SIG-M5 treated with dmso at 0.1 percent for 504 hours (cell line): Measurements from ENCODE around the gene ANAPC10.
"Not testable (repeated sequence)": the region's sequence is repeated elsewhere in the genome, so short reads cannot be mapped to it uniquely, and the experiment has no call there.

Experiments
- DNase-seq: peaks from one replicate; lab custom pipeline; 2025; ENCODE audit not compliant: unreplicated experiment; lab: John Stamatoyannopoulos, UW

Gene ANAPC10, protein sequence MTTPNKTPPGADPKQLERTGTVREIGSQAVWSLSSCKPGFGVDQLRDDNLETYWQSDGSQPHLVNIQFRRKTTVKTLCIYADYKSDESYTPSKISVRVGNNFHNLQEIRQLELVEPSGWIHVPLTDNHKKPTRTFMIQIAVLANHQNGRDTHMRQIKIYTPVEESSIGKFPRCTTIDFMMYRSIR

DNA sequence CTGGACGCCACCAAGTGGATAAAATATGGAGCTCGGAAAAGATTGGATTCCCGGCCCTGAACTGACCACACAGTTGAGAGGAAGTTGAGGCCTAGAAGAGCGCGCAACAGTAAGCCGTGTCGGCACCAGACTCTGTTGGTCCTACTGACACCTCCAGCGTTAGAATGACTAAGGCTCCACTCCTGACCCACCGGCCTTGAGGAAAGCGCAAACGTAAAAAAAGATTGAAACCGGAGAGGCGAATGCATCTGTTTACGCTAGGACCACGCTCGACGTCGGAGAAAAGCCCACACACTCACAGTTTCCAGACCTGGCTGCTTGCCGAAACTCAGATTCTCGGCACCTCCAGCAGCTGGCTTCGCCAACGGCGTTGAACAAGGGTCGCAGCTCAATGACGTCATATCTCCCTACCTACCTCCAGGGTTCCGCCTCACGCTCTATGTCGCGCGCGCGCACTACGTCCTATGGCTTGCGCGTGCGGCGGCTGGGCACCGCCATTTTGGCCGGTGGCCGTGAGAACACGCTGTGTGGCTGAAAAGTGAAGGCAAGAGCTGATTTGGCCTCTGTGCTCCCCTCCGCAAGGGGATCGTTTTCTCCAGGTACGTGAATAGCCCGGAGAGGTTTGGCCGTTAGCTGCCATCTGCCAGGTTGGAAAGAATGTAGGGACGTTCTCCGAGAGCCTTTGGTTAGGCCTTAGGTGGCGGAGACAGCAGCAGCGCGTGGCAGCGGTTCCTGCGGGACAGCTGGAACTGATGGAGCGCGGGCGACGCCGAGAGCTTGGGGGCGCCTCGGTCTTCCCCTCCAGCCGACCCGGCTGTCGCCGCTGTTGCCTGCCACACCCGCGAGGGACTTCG, at the start of gene ANAPC10, which contains the start of gene ABCE1:
TSS of gene ANAPC10 (minus strand) at position 376 of the 854 bp plus-strand sequence. CDS start 2,097 bp downstream, outside the sequence.
TSS of gene ABCE1 (plus strand) at position 491 of the 854 bp plus-strand sequence. CDS start 6,102 bp downstream, outside the sequence.
- DNase-seq: peak; percentile 96

DNA sequence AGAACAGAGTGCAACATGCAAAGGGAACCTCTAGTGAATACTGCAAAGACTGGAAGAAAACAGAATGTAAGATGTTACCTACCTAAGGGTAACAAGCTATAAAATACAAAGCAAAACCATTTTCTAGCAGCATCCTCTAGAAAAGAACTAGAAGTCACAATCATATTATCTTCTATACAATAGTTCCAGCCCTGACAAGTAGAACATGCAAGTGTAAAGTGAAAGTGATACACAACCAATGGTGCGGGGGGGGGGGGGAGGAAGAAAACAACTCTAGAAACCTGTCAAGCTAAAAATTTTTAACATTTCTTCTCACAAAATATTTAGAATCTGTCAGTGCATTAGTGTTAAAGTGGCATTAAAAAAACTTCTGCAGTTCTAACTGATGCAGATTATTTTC, 38.2 kb upstream of the ANAPC10 start:
- not testable (repeated sequence) for DNase-seq

DNA sequence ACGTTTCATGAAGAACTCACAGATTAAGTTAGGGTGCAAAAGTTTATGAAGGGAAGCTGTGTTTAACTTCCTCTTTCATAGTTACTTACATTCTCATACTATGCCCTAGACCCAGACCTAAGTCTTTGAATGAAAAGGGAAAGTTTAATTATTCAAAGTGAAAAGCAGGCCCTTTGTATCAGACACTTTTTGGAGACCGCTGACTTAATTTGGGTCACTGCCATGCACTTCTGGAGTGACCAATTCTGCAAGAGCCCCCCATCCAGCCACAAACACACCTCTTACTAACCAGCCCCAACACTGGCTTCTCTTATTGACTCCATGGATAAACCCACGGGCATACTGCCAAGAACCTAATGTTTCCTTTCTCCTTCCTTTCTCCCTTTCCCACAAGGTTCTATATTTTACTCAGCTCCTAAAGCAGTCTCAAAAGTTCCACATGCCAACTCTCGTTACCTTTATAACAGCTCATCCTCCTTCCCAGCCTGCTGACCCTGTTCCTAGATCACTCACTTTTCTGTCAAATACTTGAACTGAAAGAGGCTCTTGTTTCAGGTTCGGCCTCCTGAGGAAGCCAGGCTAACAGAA, 34.6 kb upstream of the ANAPC10 start:
- peak; percentile 63 for DNase-seq

DNA sequence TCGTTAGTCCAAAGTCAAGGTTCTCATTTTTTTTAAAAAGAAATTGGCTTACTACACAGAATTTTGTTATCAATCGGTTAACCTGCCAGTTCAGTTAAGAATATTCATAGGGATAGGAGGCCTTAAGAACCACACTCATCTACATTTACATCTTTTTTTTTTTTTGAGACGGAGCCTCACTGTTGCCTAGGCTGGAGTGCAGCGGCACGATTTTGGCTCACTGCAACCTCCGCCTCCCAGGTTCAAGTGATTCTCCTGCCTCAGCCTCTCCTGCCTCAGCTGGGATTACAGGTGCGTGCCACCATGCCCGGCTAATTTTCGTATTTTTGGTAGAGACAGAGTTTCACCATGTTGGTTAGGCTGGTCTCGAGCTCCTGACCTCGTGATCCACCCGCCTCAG, 33.9 kb upstream of the ANAPC10 start:
- no peak for DNase-seq

DNA sequence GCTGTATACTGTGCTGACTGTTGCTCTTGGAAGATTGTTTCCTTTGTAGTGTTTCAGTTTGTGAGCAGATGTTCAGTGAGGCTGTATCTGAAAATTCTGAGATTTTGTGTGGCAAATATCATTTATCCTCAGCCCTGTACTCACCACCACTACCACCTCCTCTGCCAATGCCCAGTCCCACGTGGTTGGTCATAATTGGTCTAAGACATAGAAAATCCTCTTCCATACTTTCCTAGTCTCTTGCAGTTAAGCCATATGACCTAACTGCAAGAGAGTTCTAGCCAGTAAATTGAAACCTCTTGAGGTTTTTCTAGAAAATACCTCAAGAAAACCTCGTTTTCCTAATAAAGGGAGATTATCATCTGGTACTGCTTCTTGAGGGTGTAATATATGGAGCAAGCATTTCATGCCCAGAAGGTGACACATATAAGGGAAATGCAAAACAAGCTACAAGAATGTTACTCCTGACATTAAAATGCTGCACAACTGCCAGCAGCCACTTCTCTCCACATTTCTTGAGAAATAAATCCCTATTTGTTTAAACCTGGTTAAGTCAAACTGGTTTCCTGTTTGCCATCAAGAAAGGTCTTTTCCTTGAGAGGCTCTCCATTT, 32.9 kb upstream of the ANAPC10 start:
- no peak for DNase-seq

DNA sequence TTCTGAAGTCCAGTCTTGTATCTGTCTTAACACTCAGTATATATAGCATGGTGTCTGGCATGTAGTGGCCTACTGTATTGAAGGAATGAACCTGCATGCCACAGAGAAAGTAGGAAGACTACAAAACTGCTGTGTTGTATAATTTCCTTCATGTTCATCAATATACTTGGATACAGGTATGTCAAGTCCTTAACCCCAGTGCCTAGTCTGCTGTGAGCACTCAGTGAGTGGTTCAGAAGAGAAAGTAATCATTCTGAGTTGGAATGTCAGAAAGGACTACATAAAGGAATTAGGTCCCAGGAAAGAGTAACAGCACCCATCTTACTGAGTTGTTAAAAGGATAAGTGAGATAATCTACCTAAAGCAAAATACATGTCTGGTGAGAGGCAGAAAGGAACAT, 32.1 kb upstream of the ANAPC10 start:
- no peak for DNase-seq

DNA sequence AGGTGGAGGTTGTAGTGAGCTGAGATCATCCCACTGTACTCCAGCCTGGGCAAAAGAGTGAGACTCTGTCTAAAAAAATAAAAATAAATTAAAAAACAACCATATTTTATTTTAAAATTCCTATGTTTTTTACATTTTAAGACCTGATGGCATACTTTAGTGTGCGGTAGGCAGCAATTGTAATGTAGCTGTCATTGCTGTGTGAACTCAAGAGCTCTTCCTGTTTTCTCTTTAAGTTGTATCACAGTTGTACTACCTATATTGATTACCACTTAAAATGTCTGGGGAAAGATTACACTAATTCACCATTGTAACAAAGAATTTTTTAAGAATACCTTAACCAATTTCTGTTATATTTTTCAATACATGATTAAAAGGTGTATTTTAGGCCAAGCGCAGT, 27.4 kb upstream of the ANAPC10 start:
- DNase-seq: no peak

DNA sequence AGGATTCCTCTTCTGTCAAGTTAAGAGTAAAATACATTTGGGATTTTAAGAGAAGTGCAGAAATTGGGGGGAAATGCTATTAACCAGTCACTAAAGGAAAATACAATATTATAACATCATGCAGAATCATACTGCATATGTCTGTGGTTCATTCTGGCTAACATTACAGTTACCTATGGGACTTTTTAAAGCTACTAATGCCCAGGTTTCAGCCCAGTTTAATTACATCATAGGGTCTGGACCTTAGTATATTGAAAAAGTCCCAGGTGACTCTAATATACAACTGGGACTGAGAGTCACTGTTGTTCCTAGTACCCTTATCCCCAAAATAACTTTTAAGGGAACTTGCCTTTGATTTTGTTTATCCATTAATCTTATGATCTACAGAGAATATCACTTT, 10.1 kb upstream of the ANAPC10 start:
- DNase-seq: no peak

DNA sequence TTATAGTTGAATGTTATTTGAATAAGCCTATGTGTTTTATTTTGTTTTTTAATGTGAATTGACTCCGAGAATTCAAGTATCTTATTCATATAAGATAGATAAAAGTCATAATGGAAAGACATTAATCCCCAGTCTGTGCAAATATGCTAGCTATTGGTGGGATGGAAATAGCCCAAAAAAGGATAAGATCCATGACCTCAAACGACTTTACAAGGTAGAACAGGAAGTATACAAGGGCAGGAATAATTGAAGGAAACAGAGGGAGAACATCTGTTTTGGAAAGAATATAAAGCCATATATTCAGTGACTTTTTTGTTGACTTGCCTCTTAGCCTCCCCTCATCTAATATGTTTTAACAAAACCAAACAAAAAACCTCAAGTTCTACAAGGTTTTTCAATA, 9.1 kb upstream of the ANAPC10 start:
- no peak for DNase-seq

DNA sequence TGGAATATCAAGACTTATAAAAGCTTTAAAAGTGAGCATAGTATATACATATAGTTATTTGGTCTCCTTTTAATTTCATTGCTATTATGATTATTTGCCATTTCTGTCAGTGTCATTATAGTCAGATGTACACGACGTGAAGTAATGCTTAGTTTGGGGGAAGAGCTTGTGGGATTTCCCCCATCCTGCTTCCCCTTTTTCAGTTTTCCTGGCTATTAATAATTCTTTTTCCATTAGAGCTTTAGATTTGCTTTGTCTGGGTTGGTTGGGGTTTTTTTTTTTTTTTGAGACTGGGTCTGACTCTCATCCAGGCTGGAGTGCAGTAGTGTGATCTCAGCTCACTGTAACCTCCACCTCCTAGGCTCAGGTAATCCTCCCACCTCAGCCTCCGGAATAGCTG, 5.5 kb upstream of the ANAPC10 start:
- peak; percentile 30 for DNase-seq

DNA sequence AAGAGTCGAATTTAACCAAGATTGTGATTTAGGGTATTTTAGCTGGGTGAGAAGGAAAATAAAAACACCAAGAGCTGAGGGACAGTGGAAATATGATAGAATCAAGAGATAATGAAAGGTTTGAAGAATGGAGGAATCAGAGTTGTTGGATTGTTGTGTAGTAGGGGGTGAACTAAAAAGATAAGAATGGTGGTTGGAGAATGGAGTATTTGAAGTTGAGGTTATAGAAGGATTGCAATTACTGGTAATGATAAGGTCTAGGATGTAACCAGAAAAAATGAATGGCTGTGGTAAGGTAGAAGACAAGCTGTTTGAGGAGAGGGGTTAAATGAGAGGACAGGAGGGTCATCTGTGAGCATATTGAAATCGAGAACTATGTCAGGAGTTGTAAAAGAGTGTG, 4.6 kb upstream of the ANAPC10 start:
- no peak for DNase-seq

DNA sequence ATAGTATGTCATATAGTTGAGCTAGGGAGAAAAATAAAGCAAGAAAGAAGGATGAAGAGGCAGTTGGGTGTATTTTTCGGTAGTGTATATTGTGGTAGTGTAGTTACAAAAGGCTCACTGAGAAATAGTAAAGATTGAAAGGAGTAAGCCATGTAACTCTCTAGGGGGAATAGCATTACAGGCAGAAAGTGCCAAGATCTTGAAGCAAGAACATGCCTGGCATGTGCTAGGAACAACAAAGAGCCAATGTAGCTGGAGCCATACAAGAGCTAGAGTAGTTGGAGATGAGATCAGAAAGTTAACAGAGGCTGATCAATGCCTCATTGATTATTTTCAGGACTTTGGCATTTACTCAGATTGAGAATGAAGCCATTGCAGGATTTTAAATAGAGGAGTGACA, 3.1 kb upstream of the ANAPC10 start:
- no peak for DNase-seq

DNA sequence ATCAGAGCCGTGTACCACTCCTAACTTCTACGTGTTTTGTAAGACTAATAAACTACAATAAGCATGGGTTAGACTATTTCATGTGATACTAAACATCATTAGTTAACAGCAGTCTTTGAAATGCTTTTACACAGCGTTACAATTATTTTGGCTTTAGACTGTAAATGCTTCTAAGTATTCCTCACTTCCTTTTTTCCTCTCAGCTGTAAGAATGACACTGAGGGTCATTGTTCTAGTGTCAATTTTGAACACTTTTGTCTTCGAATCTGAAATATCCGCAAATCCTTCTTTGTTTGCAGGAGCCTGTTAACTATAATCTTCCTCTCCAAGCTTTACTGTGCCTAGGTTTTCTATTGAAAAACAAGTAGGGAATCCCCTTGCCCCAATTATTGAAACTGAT, 1.7 kb upstream of the ANAPC10 start:
- peak; percentile 44 for DNase-seq

DNA sequence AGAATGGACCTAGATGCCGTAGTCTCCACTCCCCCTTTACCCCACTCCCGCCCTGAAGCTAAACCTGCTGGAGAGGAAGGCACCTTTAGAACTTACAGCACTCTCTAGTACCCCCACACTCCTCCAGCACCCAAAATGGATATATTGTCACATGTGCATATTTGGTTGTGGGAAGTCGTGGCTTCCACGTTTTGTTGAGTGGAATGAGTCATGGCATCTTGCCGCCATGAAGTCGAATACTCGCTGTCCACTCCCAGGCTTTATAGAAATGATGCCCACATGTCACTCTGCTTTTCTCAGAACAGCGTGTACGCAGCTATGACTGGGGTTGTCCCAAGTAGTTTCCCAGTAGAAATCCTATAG, 660 bp upstream of the ANAPC10 start:
- DNase-seq: peak; percentile 52

DNA sequence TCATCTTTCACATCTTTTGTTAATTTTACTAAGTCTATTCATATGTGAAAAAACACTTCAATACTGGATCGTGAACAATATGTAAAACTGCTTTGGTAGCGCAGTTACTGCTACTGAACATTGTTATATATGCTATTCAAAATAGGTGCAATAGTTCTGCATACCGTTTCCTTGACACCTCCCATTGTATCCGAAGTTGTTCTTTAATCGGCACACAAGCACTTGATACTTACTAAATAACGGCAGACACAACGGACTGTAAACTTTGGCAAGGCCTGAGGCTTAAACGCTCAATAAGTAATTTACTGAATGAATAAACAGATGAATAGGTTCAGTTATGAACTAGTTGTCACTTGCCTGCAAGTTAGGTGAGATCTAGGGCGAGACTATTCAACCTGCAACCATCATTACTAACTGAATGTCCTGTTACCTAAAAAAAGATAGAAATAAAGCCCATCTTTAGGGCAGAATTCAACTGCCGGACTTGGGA, 620 bp downstream of the ANAPC10 start:
- DNase-seq: no peak

DNA sequence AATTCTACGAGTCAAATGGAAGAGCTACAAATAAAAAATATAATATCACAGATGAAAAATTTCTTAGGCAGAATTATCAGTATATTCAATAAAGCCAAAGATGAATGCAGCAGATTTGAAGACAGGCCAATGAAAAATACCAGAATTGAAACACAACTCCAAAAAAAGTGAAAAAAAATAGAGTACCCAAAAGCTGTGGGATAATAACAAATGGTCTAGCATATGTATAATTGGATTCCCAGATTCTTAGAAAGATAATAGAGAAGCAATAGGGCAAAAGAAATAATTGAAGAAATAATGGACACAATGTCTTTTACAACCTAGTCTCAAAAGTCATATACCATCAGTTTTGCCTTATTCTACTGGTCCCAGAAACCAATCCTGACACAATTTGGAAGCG, 4.4 kb downstream of the ANAPC10 start:
- DNase-seq: no peak

DNA sequence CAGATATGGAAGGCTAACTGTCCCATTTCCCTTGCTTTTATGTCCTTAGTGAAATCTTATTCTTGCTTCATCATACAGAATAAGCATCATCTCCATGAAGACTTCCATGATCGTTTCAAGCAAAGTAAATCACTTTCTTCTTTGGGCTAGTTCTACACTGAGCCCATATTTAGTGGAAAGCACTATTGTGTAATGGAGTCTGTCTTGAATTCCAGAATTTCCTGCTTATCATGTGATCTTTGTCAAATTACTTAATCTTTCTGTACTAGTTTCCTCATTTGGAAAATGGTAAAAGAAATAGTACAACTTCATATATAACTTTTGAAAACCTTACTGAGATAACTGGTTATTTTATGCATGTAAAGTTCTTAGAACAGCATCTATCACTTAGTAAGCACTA, 7.6 kb downstream of the ANAPC10 start:
- DNase-seq: no peak

DNA sequence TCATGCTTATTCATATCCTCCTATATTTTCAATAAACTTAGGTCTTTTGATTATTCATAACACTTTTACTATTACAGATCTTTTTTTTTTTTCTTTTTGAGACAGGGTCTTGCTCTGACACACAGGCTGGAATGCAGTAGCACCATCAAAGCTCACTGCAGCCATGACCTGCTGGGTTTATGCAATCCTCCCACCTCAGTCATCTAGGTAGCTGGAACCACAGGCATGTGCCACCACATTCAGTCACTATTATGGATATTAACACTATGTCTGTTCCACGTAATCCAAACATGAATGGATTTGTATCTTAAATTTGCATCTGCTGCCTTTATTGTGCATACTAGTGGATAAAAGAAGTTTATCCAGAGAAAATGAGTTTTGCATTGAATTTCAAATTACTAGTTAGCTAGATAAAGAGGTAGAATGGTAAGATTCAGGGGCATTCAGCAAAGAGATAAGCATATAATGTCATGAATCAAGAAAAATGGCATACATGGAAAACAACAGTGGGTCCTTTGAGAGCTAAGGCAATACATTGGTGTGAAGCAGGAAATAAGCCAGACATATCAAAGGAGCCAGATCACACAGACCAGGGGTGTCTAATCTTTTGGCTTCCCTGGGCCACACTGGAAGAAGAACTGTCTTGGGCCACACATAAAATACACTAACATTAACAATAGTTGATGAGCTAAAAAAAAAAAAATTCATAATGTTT, 13.9 kb downstream of the ANAPC10 start:
- DNase-seq: no peak

DNA sequence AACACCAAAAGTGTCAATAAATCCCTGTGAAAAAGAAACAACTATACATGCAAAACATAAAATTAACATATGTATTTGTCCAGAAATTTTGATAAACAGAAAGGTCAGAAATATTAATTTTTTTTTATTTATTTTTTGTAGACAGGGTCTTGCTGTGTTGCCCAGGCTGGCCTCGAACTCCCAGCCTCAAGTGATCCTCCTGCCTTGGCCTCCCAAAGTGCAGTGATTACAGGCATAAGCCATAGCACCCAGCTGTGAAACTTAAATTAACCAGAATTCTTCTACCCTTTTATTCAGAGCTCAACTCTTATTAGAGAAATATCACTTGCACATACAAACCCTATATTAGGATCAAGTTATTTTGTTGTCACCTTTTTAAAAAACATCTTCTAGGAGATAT, 16.2 kb downstream of the ANAPC10 start:
- no peak for DNase-seq

DNA sequence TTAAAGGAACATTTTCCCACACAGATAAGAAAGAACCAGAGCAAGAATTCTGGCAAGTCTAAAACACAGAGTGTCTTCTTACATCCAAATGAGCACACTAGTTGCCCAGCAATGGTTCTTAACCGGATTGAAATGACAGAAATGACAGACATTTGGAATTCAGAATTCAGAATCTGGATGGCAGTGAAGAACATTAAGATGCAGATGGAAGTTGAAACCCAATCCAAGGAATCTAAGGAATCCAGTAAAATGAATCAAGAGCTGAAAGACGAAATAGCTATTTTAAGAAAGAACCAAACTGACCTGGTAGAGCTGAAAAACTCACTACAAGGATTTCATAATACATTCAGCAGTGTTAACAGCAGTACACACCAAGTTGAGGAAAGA, 21.5 kb downstream of the ANAPC10 start:
- DNase-seq: no peak
